AG10803 (cell line): ENCODE measurements around the gene ARID1B.
A peak's percentile ranks its signal among the peaks of the same experiment; 100 is the strongest.

ENCODE experiments used
- DNase-seq: peaks from one replicate; pipeline ENCODE4 v3.0.0; 2010; ENCODE audit warnings: low read depth
- H3K4me3 ChIP-seq: 2 replicates; pipeline ENCODE4 v1.5.1; 2011; ENCODE audit warnings: mild to moderate bottlenecking, low read length, control low read depth
- CTCF ChIP-seq: conservative IDR thresholded peaks from 2 replicates; pipeline ENCODE4 v1.5.1; 2011; ENCODE audit warnings: mild to moderate bottlenecking, low read length, control low read depth, inconsistent platforms

Gene ARID1B

GRCh38 chr6:156970595-156971112 is 193.5 kb downstream of the ARID1B start:
- no peak for DNase-seq
- no peak for TF ChIP-seq CTCF
- no peak overlapping the region for H3K4me3 ChIP-seq

GRCh38 chr6:156971153-156971885 is 194.1 kb downstream of the ARID1B start:
- TF ChIP-seq CTCF: no peak
- no peak overlapping the region for H3K4me3 ChIP-seq
- peak; percentile 40 for DNase-seq

- no peak for DNase-seq
- no peak overlapping the region for H3K4me3 ChIP-seq
- no peak for TF ChIP-seq CTCF
These were observed 195.0 kb downstream of the ARID1B start for GRCh38 chr6:156972145-156972544.

- DNase-seq: no peak
- no peak for TF ChIP-seq CTCF
- H3K4me3 ChIP-seq: no peak overlapping the region
These were observed 197.7 kb downstream of the ARID1B start for GRCh38 chr6:156974830-156975261.

GRCh38 chr6:156975414-156975813 is 198.2 kb downstream of the ARID1B start:
- no peak for DNase-seq
- no peak for TF ChIP-seq CTCF
- H3K4me3 ChIP-seq: no peak overlapping the region

- DNase-seq: peak; percentile 29
- peak overlapping the region; percentile 60 for H3K4me3 ChIP-seq
- no peak for TF ChIP-seq CTCF
These were observed 199.3 kb downstream of the ARID1B start for GRCh38 chr6:156976216-156977127.
